HG02938 (cell line): Measurements from ENCODE around the gene GLUD2.
"Not testable (repeated sequence)": the region's sequence is repeated elsewhere in the genome, so short reads cannot be mapped to it uniquely, and the experiment has no call there.

Experiments
- ATAC-seq: cut with Tn5 transposase; IDR thresholded peaks from one replicate; pipeline ENCODE4 v1.9.1; 2021; ENCODE audit warnings: mild to moderate bottlenecking, moderate library complexity; ENCODE audit not compliant: unreplicated experiment

The GLUD2 gene

GRCh38 chrX:121047441-121048419 is at the start of gene GLUD2:
Gene GLUD2 (plus strand): TSS chrX:121047610. CDS start chrX:121047685, 75 bp downstream.
- not testable (repeated sequence) for ATAC-seq

GRCh38 chrX:120999413-120999812 is 48.0 kb upstream of the GLUD2 start:
- no peak for ATAC-seq

GRCh38 chrX:121000589-121000988 is 46.8 kb upstream of the GLUD2 start:
- ATAC-seq = no peak

- no peak for ATAC-seq
Measured at GRCh38 chrX:121008920-121009319, 38.5 kb upstream of the GLUD2 start.

GRCh38 chrX:121009764-121010163 is 37.6 kb upstream of the GLUD2 start:
- no peak for ATAC-seq

GRCh38 chrX:121010218-121010617 is 37.2 kb upstream of the GLUD2 start:
- ATAC-seq = no peak

GRCh38 chrX:121011254-121011653 is 36.2 kb upstream of the GLUD2 start:
- no peak for ATAC-seq

- ATAC-seq = no peak
Measured at GRCh38 chrX:121013897-121014455, 33.4 kb upstream of the GLUD2 start.

GRCh38 chrX:121014826-121015225 is 32.6 kb upstream of the GLUD2 start:
- no peak for ATAC-seq

- no peak for ATAC-seq
Measured at GRCh38 chrX:121028419-121028818, 19.0 kb upstream of the GLUD2 start.

GRCh38 chrX:121030083-121030482 is 17.3 kb upstream of the GLUD2 start:
- ATAC-seq = no peak

- no peak for ATAC-seq
Measured at GRCh38 chrX:121032531-121032930, 14.9 kb upstream of the GLUD2 start.

- ATAC-seq = no peak
Measured at GRCh38 chrX:121036137-121036536, 11.3 kb upstream of the GLUD2 start.

- ATAC-seq = no peak
Measured at GRCh38 chrX:121036951-121037350, 10.5 kb upstream of the GLUD2 start.

- no peak for ATAC-seq
Measured at GRCh38 chrX:121050781-121051180, 3.4 kb downstream of the GLUD2 start.

- no peak for ATAC-seq
Measured at GRCh38 chrX:121052122-121052521, 4.7 kb downstream of the GLUD2 start.

- ATAC-seq = no peak
Measured at GRCh38 chrX:121062289-121062688, 14.9 kb downstream of the GLUD2 start.

GRCh38 chrX:121064579-121064978 is 17.2 kb downstream of the GLUD2 start:
- no peak for ATAC-seq

- ATAC-seq = not testable (repeated sequence)
Measured at GRCh38 chrX:121084247-121084646, 36.8 kb downstream of the GLUD2 start.

- no peak for ATAC-seq
Measured at GRCh38 chrX:121084903-121085611, 37.6 kb downstream of the GLUD2 start.

GRCh38 chrX:121085612-121086010 is 38.2 kb downstream of the GLUD2 start:
- ATAC-seq = no peak

- no peak for ATAC-seq
Measured at GRCh38 chrX:121093011-121093410, 45.6 kb downstream of the GLUD2 start.
